ENCODE measurements around the gene GIPC2.

GIPC2 gene

DNA sequence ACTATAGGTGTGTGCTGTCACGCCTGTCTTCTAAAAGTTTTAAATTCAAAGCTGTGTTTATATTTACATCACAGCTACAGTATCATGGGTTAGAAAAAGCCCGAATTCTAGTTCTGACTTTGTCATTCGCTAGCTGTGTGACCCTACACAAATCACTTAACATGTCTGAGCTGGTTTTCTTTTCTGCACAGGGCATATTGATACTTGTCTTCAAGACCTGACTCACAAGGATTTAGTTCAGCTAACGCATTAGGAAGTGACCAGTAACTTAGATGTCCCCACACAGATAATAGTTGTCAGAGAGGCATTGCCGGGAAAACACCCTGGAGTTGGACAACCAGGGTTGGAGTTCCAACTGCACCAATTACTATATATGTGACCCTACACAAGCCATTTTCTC lies 25.9 kb downstream of the GIPC2 start:
- TF ChIP-seq GATA3 (IDR thresholded peaks at IDR 0.05; ENCODE audit: low read depth, low read length) (no peak), GATA2 (IDR thresholded peaks at IDR 0.05; ENCODE audit: low read depth, low read length) (no peak)

GRCh38 chr1:78072216-78072615 lies 26.4 kb downstream of the GIPC2 start:
- TF ChIP-seq GATA2 (IDR thresholded peaks at IDR 0.05; ENCODE audit: low read depth, low read length) (no peak), GATA3 (IDR thresholded peaks at IDR 0.05; ENCODE audit: low read depth, low read length) (no peak)

DNA sequence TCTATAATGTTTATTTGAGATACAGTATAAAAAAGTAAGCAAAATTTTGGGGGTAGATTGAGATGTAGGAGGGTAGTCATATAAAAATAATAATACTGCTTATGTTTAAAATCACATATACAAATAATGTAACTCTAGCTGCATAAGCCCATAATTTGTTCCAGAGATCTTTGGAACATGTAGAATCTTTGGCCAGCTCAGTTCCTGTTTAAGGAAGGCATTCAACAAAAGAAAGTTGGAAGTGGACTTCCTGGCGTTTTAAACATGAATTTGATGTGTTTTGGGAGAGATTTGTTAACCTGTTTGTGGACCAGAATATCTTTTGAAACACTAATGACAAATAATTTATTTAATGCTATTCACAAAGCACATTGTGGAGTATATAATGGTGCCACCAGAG lies 27.7 kb downstream of the GIPC2 start:
- no peak for TF ChIP-seq GATA3 (IDR thresholded peaks at IDR 0.05; ENCODE audit: low read depth, low read length)
- no peak for TF ChIP-seq GATA2 (IDR thresholded peaks at IDR 0.05; ENCODE audit: low read depth, low read length)

GRCh38 chr1:78075621-78076020 lies 29.9 kb downstream of the GIPC2 start:
- no peak for TF ChIP-seq GATA3 (IDR thresholded peaks at IDR 0.05; ENCODE audit: low read depth, low read length)

DNA sequence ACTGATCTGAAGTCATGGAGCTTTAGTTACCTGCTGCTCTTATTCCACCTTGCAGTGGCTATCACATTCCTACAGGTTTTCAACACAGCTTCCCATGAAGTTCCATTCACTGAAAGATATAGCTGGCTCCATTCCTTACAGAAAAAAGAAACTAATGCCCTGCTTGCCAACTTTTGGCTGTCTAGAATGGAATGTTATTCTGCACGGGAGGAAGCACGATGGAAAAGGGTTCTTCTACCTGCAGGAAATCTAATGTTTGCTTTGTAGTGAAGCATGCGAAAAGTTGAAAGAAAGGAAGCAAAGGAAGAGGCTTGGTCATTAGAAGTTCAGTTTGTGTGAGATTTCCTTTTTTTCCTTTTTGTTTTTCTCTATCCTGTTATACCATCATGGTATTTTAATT lies 32.6 kb downstream of the GIPC2 start:
- TF ChIP-seq GATA2 (IDR thresholded peaks at IDR 0.05; ENCODE audit: low read depth, low read length), result no peak
- no peak for TF ChIP-seq GATA3 (IDR thresholded peaks at IDR 0.05; ENCODE audit: low read depth, low read length)

DNA sequence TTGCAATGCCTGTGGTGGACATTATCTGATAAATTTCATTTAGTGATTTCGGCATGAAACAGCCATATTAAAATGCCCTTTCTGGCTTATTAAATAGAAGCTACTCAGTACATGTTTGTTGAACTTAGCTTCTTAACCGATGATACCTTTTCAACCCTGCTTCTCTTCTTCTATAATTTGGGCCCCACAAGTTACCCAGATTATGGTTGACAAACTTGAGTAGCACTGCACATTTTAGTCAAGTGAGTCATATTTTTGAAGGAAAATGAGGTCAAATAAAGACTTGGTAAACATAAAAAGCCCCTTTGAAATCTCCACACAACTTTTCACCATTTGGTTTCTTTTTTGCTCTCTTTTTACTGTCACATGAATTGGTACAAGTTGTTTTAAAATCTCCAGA lies 33.8 kb downstream of the GIPC2 start:
- TF ChIP-seq GATA3 (IDR thresholded peaks at IDR 0.05; ENCODE audit: low read depth, low read length) (no peak), GATA2 (IDR thresholded peaks at IDR 0.05; ENCODE audit: low read depth, low read length) (no peak)

DNA sequence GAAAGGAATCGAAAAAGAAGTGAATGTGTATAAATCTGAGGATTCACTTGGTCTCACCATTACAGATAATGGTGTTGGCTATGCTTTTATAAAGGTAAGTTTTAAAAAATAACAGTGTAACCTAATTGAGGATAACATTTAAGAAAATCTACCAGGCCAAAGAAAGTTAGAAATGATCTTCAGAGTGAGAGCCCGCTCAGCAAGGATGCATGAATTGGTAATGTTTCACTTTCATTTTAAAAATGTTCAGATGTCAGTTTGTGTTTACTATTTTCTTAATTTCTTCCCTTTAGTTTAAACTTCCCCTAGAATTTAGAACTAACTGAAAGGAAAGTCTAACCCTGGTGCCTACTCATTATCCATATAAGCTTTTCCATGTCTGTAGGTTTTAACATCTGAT lies 35.0 kb downstream of the GIPC2 start:
- no peak for TF ChIP-seq GATA3 (IDR thresholded peaks at IDR 0.05; ENCODE audit: low read depth, low read length)
- no peak for TF ChIP-seq GATA2 (IDR thresholded peaks at IDR 0.05; ENCODE audit: low read depth, low read length)

GRCh38 chr1:78081980-78082860 lies 36.5 kb downstream of the GIPC2 start:
- TF ChIP-seq GATA2 (IDR thresholded peaks at IDR 0.05; ENCODE audit: low read depth, low read length), result no peak
- TF ChIP-seq GATA3 (IDR thresholded peaks at IDR 0.05; ENCODE audit: low read depth, low read length), result no peak

- TF ChIP-seq GATA2 (IDR thresholded peaks at IDR 0.05; ENCODE audit: low read depth, low read length) (no peak), GATA3 (IDR thresholded peaks at IDR 0.05; ENCODE audit: low read depth, low read length) (no peak)
These were observed 40.9 kb downstream of the GIPC2 start for GRCh38 chr1:78086697-78087096.

DNA sequence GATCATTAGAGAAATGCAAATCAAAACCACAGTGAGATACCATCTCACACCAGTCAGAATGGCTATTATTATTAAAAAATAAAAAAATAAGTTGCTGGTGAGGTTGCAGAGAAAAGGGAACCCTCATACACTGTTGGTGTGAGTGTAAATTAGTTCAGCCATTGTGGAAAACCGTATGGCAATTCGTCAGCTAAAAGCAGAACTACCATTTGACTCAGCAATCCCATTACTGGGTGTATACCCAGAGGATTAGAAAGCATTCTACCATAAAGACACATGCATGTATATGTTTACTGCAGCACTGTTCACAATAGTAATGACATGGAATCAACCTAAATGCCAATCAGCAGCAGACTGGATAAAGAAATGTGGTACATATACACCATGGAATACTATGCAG lies 42.2 kb downstream of the GIPC2 start:
- no peak for TF ChIP-seq GATA2 (IDR thresholded peaks at IDR 0.05; ENCODE audit: low read depth, low read length)
- TF ChIP-seq GATA3 (IDR thresholded peaks at IDR 0.05; ENCODE audit: low read depth, low read length), result no peak

DNA sequence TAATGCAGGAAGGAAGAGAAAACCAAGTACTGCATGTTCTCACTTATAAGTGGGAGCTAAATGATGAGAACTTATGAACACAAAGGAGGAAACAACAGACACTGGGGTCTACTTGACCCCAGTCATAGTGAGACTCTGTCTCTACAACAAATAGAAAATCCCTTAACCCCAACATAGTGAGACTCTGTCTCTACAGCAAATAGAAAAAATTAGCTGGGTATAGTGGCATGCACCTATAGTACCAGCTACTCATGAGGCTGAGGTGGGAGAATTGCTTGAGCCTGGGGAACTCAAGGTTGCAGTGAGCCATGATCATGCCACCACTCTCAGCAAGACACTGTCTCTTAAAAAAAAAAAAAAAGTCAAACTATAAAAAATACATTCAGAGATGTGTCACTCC lies 42.7 kb downstream of the GIPC2 start:
- TF ChIP-seq GATA2 (IDR thresholded peaks at IDR 0.05; ENCODE audit: low read depth, low read length) (no peak), GATA3 (IDR thresholded peaks at IDR 0.05; ENCODE audit: low read depth, low read length) (no peak)

- TF ChIP-seq GATA3 (IDR thresholded peaks at IDR 0.05; ENCODE audit: low read depth, low read length), result no peak
- TF ChIP-seq GATA2 (IDR thresholded peaks at IDR 0.05; ENCODE audit: low read depth, low read length), result no peak
These were observed 43.2 kb downstream of the GIPC2 start for GRCh38 chr1:78089010-78089409.

DNA sequence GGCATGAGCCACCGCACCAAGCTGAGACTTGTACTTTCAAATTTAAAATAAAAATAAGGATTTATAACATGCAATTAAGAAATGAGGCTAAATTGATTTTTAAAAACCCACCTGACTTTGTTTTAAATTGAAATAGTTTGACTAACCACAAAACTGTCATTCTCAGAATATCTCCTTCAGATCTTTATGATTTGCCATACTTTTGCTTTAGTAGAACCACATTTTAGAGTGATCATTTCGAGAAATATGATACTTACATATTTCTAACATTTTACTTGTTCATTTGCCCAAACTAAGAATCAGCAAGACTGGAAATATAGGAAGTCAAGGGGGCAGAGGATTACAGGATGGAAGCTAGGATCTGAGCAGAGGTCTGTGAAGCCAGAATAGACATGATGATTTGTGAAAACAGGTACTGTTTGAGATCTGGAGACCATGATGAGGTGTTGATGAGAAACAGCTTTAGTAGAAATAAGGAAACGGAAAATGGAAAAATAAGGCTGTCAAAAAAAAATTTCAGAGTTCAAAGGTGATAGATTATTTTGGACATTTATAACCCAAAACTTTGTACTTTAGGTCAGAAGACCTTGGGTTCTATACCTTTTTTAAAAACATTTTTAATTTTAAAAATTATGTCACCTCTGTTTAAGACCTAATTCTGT lies 44.8 kb downstream of the GIPC2 start:
- TF ChIP-seq GATA3 (IDR thresholded peaks at IDR 0.05; ENCODE audit: low read depth, low read length), result no peak
- no peak for TF ChIP-seq GATA2 (IDR thresholded peaks at IDR 0.05; ENCODE audit: low read depth, low read length)

- TF ChIP-seq GATA3 (IDR thresholded peaks at IDR 0.05; ENCODE audit: low read depth, low read length) (no peak), GATA2 (IDR thresholded peaks at IDR 0.05; ENCODE audit: low read depth, low read length) (no peak)
These were observed 45.5 kb downstream of the GIPC2 start for GRCh38 chr1:78091215-78091813.

DNA sequence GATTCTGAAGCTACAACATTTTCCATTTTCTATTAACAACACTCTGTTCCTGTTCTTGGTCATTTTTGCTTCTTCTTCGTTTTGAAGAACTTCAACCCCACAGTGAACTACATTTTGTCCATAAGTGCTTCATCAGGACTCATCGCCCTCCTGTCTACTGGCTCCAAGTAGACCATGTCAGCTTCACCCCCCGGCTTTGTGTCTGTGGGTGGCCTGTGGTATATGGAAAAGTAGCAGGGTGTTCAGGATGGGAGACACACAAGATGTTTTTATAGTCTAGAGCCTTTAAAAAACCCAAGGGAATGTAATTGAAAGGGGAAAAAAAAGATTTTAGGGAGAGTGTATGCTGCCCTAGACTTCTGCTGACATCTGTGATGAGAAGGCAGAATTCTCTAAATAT lies 46.1 kb downstream of the GIPC2 start:
- no peak for TF ChIP-seq GATA2 (IDR thresholded peaks at IDR 0.05; ENCODE audit: low read depth, low read length)
- TF ChIP-seq GATA3 (IDR thresholded peaks at IDR 0.05; ENCODE audit: low read depth, low read length), result no peak

Measured in SH-SY5Y (cell line).